HG03108 (cell line): ENCODE measurements around the gene VPS4B.
A peak's percentile ranks its signal among the peaks of the same experiment; 100 is the strongest.
"Not testable (repeated sequence)": the region's sequence is repeated elsewhere in the genome, so short reads cannot be mapped to it uniquely, and the experiment has no call there.

ENCODE experiments used
- ATAC-seq: cut with Tn5 transposase; IDR thresholded peaks from one replicate; pipeline ENCODE4 v1.9.1; 2021; ENCODE audit warnings: moderate library complexity; ENCODE audit not compliant: unreplicated experiment

The VPS4B gene

DNA sequence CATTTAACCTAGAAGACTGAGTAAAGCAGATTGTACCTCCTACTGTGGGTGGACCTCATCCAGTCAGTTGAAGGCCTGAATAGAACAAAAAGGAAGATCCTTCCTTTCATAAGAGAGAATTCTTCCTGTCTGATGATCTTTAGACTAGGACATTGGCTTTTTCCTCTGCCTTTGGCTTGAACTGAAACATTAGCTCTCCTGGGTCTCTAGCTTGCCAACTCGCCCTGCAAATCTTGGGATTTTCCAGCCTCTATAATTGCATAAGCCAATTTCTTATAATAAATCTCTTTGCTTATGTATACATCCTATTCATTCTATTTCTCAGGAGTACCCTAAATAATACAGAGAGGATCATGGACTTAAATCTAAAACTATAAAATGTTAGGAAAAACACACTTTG lies 49.1 kb downstream of the VPS4B start:
- no peak for ATAC-seq

DNA sequence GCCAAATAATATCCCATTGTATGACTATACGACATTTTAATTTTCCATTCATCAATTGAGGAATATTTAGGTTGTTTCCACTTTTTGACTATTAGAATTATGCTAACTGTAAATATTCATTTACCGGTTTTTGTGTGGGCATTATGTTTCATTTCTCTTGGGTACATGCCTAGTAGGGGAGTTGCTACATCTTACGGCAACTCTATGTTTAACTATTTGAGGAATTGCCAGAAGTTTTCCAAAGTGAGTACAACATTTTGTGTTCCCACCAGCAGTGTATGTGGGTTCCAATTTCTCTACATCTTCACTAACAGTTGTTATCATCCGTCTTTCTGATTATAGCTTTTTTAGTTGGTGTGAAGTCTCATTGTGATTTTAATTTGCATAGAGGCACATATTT lies 53.7 kb downstream of the VPS4B start:
- ATAC-seq: no peak

- peak; percentile 88 for ATAC-seq
Measured at GRCh38 chr18:63367053-63367953, 55.0 kb downstream of the VPS4B start, which contains the start of gene KDSR. KDSR (minus strand) TSS chr18:63367206; CDS start chr18:63367118, 88 bp downstream.

DNA sequence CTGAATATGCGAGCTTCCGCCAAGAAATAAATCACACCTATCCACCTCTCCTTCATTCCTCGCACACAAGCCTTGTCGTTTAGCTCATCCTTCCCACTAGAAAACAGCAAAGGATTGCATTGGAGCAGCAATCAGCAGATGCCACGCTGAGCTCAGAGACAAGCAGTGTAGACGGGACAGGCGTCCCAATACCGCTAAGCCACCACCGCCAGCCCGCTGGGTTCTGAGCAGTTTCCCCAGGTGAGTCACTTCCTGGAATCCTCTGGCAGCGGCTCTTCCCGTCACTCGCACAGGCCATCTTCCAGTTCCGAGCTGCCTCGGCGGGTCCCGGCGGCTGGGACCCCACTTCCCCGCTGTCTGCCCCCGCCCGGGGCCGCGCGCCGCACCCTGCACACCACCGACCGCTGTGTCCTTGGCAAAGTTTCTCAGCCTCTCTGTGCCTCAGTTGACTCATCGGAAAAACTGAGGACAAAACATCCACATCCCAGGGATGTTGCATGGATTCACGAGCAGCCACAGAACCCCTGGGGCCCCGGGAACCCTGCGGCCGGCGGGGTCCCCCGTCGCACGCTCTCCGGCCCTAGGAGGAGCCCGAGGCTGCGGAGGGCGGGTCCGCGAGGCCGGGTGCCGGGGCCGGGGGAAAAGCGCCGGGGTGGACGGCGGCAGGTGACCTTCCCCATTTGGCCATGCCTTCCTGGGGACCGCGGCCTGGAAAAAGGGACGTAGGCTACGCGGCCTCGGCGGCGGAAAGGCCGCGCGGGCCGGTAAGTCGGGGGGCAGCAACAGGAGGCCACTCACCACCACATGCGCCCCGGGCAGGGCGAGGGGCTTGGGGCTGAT lies 55.8 kb downstream of the VPS4B start:
- ATAC-seq: peak; percentile 27

GRCh38 chr18:63365876-63366212 lies 56.4 kb downstream of the VPS4B start:
- ATAC-seq: no peak

DNA sequence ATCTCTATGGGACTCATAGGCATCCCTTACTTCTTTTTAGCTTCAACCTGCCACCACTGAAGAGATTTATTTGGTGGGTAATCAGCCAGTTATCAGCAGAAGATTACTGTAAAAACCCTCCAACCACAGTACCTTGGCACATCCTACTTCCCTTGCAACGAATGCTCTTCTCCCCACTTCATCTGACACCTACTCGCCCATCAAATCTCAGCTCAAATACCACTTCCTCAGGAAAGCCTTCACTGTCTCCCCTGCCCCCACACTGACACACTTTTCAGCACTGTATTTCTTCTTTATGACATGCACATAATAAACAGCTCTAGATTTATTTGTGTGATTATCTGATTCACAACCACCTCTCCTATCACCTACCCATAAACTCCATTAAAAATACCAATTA lies 58.3 kb downstream of the VPS4B start:
- no peak for ATAC-seq

- ATAC-seq: not testable (repeated sequence)
Measured at GRCh38 chr18:63363420-63363819, 58.9 kb downstream of the VPS4B start.

- no peak for ATAC-seq
Measured at GRCh38 chr18:63356272-63356896, 65.9 kb downstream of the VPS4B start.

- no peak for ATAC-seq
Measured at GRCh38 chr18:63350230-63350629, 72.0 kb downstream of the VPS4B start.

DNA sequence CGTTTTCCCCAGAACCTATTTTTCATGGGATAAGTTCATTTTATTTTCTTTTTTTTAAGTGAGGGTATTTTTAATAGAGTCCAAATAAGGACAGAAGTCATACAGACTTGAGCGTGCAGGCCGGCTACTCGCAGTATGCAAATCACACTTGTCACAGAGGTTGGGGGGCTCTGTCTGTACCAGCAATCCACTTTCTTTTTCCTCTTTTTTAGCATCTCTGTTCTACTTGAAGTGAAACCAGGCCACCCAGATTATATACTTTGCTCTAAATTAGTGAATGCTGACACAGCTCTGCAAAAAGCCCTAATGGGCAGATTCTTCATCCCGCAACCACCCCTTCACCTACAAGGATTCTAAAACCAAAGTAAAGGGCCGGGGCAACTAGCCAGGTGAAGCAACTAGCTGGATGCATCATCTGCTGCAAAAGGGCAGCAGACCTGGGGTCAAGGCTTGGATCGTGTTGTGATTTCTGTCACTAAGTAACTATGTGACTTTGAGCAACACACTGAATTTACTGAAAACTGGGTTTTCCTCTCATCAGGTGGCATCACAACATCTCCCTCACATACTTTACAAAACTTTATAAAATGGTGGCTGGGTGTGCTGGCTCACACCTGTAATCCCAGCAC lies 73.7 kb downstream of the VPS4B start:
- no peak for ATAC-seq

- ATAC-seq: no peak
Measured at GRCh38 chr18:63346480-63347183, 75.6 kb downstream of the VPS4B start.

GRCh38 chr18:63346031-63346430 lies 76.2 kb downstream of the VPS4B start:
- ATAC-seq: no peak

- ATAC-seq: no peak
Measured at GRCh38 chr18:63344918-63345317, 77.4 kb downstream of the VPS4B start.

DNA sequence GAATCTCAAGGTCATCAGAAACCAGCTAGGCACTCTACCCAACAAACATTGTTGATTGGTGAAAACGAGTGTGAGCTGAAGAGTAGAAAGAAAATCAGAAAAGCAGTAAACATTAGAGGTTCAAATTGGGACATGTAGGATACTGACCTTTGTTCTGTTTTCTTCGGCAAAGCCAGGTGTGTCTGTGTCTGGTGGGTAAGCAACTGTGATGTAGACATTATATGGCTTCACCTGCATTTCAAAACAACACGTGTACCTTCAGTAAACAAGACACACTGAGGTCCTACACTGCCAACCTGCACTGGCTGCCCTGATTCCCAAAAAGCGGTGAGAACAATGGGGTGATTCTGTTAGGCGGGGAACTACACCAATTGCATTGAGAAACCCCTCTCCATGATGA lies 78.0 kb downstream of the VPS4B start:
- ATAC-seq: no peak

GRCh38 chr18:63342206-63342605 lies 80.1 kb downstream of the VPS4B start:
- ATAC-seq: no peak

DNA sequence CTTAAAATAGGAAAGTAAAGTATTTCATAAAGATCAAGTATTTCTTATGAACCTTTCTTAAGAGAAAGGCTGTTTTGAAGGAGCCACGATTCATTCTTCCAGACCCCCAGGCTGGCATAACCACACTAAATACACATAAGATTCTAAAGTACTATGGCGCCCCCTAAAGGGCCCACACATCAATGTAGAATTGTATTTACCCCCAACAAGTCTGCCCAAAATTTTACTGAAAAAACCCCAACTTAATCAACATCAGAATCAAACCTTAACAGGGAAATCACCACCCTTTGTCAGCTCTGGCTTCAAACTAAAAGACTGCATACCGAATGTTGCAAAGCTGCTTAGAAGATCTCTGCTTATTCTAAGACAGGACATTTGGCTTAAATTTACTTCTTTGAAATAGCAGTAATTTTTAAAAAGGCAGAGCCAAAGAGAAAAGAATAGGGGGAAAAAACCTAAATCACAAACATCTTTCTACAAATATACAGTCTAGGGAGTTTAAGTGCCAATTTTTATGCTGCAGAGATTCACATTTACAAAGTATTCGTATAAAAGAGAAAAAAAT lies 82.3 kb downstream of the VPS4B start:
- no peak for ATAC-seq
